Measurements from ENCODE around the gene UBAC2. TPM values are rescaled to one million over a fixed set of nuclear protein-coding genes. Genes with fewer than 3 reads are reported as not detected.

Gene UBAC2
- total and polyA plus RNA-seq, 2 donors (not counting 3 experiments of a cell fraction or from before 2014, with no cell fraction given): 45.7 to 54.4 TPM

- POLR2A ChIA-PET: no interaction called here
- H3K9me3 ChIP-seq (replicated peaks; ENCODE audit: control insufficient read depth, insufficient read depth, low read length): no peaks in the 10 kb centered on the region
- no peaks in the 10 kb centered on the region for H3K27me3 ChIP-seq (ENCODE audit: control insufficient read depth in 2 of 2, insufficient read depth in 2 of 2, low read length in 2 of 2)
- no peak for TF ChIP-seq POLR2A (IDR thresholded peaks at IDR 0.05; ENCODE audit: low read depth, low read length)
- no peak for TF ChIP-seq EZH2 (IDR thresholded peaks at IDR 0.05; ENCODE audit: borderline replicate concordance, low read depth, low read length, severe bottlenecking)
- no peak for TF ChIP-seq MYC (IDR thresholded peaks at IDR 0.05; ENCODE audit: low read depth, low read length)
- no peak for TF ChIP-seq FOS (IDR thresholded peaks at IDR 0.05; ENCODE audit: borderline replicate concordance, insufficient read depth, low read length)
- no peak for TF ChIP-seq MAX (IDR thresholded peaks at IDR 0.05; ENCODE audit: insufficient read depth, insufficient read length)
- no peak for TF ChIP-seq JUN (IDR thresholded peaks at IDR 0.05; ENCODE audit: borderline replicate concordance, insufficient read depth, insufficient read length, low read depth)
- TF ChIP-seq POLR2AphosphoS5 (IDR thresholded peaks at IDR 0.05; ENCODE audit: insufficient read depth, low read depth, low read length): no peak
- TF ChIP-seq CTCF (IDR thresholded peaks at IDR 0.05; ENCODE audit: extremely low read depth in 1 of 2, insufficient read depth in 1 of 2, low read depth in 1 of 2, low read length in 2 of 2): no peak
- no peak for TF ChIP-seq GATA2 (IDR thresholded peaks at IDR 0.05; ENCODE audit: insufficient read depth, insufficient read length, low read depth, low read length)
- no peak overlapping the region for H2AFZ ChIP-seq (ENCODE audit: low read depth, low read length)
- FAIRE-seq (no peak), DNase-seq (ENCODE audit: low read depth, low spot score) (no peak)
- H3K79me2 ChIP-seq (ENCODE audit: control insufficient read depth, insufficient read depth, low read length): no peaks in the 10 kb centered on the region
- dilution Hi-C loops (cut with MboI; ENCODE audit: extremely low pct_ligation_motif_present, low sequenced_read_pairs) (no loop called here), intact Hi-C loops (cut with micrococcal nuclease) (no loop called here)
- no TSS peak for BruUV-seq (replicated peaks)
- H3K4me2 ChIP-seq (ENCODE audit: insufficient read depth, low read length): no peak overlapping the region
- H3K4me1 ChIP-seq (ENCODE audit: control insufficient read depth, extremely low read depth, insufficient read depth, low read length): no peaks in the 10 kb centered on the region
- no peaks in the 10 kb centered on the region for H4K20me1 ChIP-seq (replicated peaks; ENCODE audit: control insufficient read depth, extremely low read depth, insufficient read depth, low read length)
- no peak overlapping the region for H3K9ac ChIP-seq (replicated peaks; ENCODE audit: extremely low read depth, insufficient read depth, low read length)
- CTCF ChIA-PET: interaction anchor here (0.6 to 1.2 kb wide), 2 partner anchors 70 to 106 kb away, joined by 3 read pairs; no protein-coding TSS in a partner anchor
- H3K4me3 ChIP-seq (replicated peaks in 1 of 3; ENCODE audit: insufficient read depth in 1 of 3, low read depth in 1 of 3, low read length in 3 of 3): no peak overlapping the region
- no peaks in the 10 kb centered on the region for H3K9me1 ChIP-seq (replicated peaks; ENCODE audit: control insufficient read depth, extremely low read depth, insufficient read depth, low read length)
- H3K36me3 ChIP-seq (ENCODE audit: control insufficient read depth in 2 of 2, extremely low read depth in 1 of 2, insufficient read depth in 2 of 2, low read length in 2 of 2): peaks cover 0 to 12% of the 10 kb centered on the region in 2 experiments
- H3K27ac ChIP-seq (ENCODE audit: insufficient read depth, low read depth, low read length): no peak overlapping the region
Observed at GRCh38 chr13:99339736-99340397, 139.2 kb downstream of the UBAC2 start.
